HCT116 (cell line): Measurements from ENCODE around the gene MTM1. TPM values are rescaled to one million over a fixed set of nuclear protein-coding genes. Genes with fewer than 3 reads are reported as not detected.

Source experiments
- ATAC-seq: fragments of 200-7000 bp; cut with Tn5 transposase; 2 replicates; pipeline ENCODE4 v1.9.1; 2020; ENCODE audit warnings: mild to moderate bottlenecking, moderate library complexity
- BruUV-seq: library from RNA; stranded (reverse); fragments of 400-500 nt; replicated peaks from 2 replicates; lab custom pipeline; 2021; lab: Mats Ljungman, UMichigan
- CTCF ChIA-PET: fragments of 300-600 bp; sonication (Branson Sonifier 250); formaldehyde crosslinking; loops from one replicate; lab custom pipeline; 2021; ENCODE audit warnings: antibody characterized with exemption; lab: Charles Lee
- POLR2A ChIA-PET: fragments of 300-600, 350-600 bp; sonication (Branson Sonifier 250); formaldehyde crosslinking; loops from one replicate; lab custom pipeline; 2021; ENCODE audit warnings: antibody characterized with exemption; lab: Charles Lee
- RAD21 ChIA-PET, 2 experiments: fragments of 300-600 bp; sonication (Branson Sonifier 250); formaldehyde crosslinking; loops; one replicate each; lab custom pipeline; 2023; ENCODE audit warnings: low total read pairs in 2 of 2; ENCODE audit not compliant: uncharacterized antibody in 2 of 2, unreplicated experiment in 2 of 2, low non-redundant PET in 1 of 2; lab: Charles Lee
- DNase-seq: peaks from one replicate; pipeline ENCODE4 v3.0.0-alpha.2; 2010; ENCODE audit warnings: low read depth, low spot score
- H2AFZ ChIP-seq: fragments of 200-600 bp; shearing (Covaris generic), sonication (generic); 2 replicates; pipeline ENCODE4 v1.6.1; 2017; ENCODE audit warnings: low read depth, mixed run types, mixed read lengths, antibody characterized with exemption, low read length; ENCODE audit not compliant: poor library complexity, severe bottlenecking
- H3K27ac ChIP-seq: 2 replicates; pipeline ENCODE4 v1.5.1; 2012; ENCODE audit warnings: low read depth, low read length
- H3K27me3 ChIP-seq: fragments of 200-600 bp; sonication (generic); 2 replicates; pipeline ENCODE4 v1.6.1; 2016; ENCODE audit warnings: mixed run types, low read length, mixed read lengths; ENCODE audit not compliant: insufficient read depth
- H3K36me3 ChIP-seq, 2 experiments: fragments of 200-500 bp in 1 of 2; fragments of 200-600 bp in 1 of 2; sonication (Bioruptor generic) in 1 of 2; sonication (generic) in 1 of 2; 2 replicates each; pipeline versions ENCODE4 v1.5.1 to v1.6.1; 2014 to 2016; ENCODE audit warnings: low read length in 2 of 2, inconsistent platforms in 1 of 2, mixed read lengths in 1 of 2, mixed run types in 1 of 2; ENCODE audit not compliant: insufficient read depth in 2 of 2, control insufficient read depth in 1 of 2
- H3K4me1 ChIP-seq, 2 experiments: fragments of 200-600 bp in 1 of 2; sonication (generic) in 1 of 2; 2 replicates each; pipeline versions ENCODE4 v1.5.1 to v1.6.1; 2012 to 2017; ENCODE audit warnings: low read length in 2 of 2, inconsistent platforms in 1 of 2, mild to moderate bottlenecking in 1 of 2, mixed read lengths in 1 of 2, mixed run types in 1 of 2, moderate library complexity in 1 of 2; ENCODE audit not compliant: insufficient read depth in 2 of 2, control insufficient read depth in 1 of 2
- H3K4me2 ChIP-seq: fragments of 200-600 bp; sonication (generic); 2 replicates; pipeline ENCODE4 v1.6.1; 2017; ENCODE audit warnings: mixed run types, low read length, mixed read lengths
- H3K4me3 ChIP-seq, 2 experiments: fragments of 200-600 bp in 1 of 2; sonication (generic) in 1 of 2; replicated peaks in 1 of 2; 2 replicates each; pipeline ENCODE4 v1.5.1; 2011 to 2016; ENCODE audit warnings: low read length in 2 of 2, control low read depth in 1 of 2, low read depth in 1 of 2, mild to moderate bottlenecking in 1 of 2, mixed read lengths in 1 of 2, mixed run types in 1 of 2
- H3K79me2 ChIP-seq: fragments of 200-600 bp; sonication (generic); 2 replicates; pipeline ENCODE4 v1.6.1; 2017; ENCODE audit warnings: mild to moderate bottlenecking, mixed run types, low read length, moderate library complexity, mixed read lengths; ENCODE audit not compliant: insufficient read depth
- H3K9ac ChIP-seq: fragments of 200-600 bp; sonication (generic); 2 replicates; pipeline ENCODE4 v1.6.1; 2016; ENCODE audit warnings: low read length, mixed read lengths
- H3K9me2 ChIP-seq: fragments of 200-600 bp; sonication (generic), shearing (Covaris generic); 2 replicates; pipeline ENCODE4 v1.6.1; 2017; ENCODE audit warnings: mixed run types, mild to moderate bottlenecking, moderate library complexity; ENCODE audit not compliant: insufficient read depth
- H3K9me3 ChIP-seq, 2 experiments: fragments of 200-500 bp in 1 of 2; fragments of 200-600 bp in 1 of 2; sonication (Bioruptor generic) in 1 of 2; sonication (generic) in 1 of 2; 2 replicates each; pipeline ENCODE4 v1.6.1; 2014 to 2017; ENCODE audit warnings: low read length in 2 of 2, mixed read lengths in 2 of 2, inconsistent platforms in 1 of 2, low read depth in 1 of 2, mild to moderate bottlenecking in 1 of 2, mixed run types in 1 of 2, moderate library complexity in 1 of 2; ENCODE audit not compliant: control insufficient read depth in 1 of 2, insufficient read depth in 1 of 2
- H4K20me1 ChIP-seq: fragments of 200-600 bp; sonication (generic), shearing (Covaris generic); 2 replicates; pipeline ENCODE4 v1.6.1; 2017; ENCODE audit warnings: mixed run types, mild to moderate bottlenecking, moderate library complexity; ENCODE audit not compliant: insufficient read depth
- CEBPB ChIP-seq: IDR thresholded peaks from 2 replicates; pipeline ENCODE4 v1.6.1; 2012; ENCODE audit warnings: low read depth
- ELF1 ChIP-seq: IDR thresholded peaks from 2 replicates; pipeline ENCODE4 v1.6.1; 2012; ENCODE audit warnings: low read depth, borderline replicate concordance
- EZH2phosphoT487 ChIP-seq: fragments of 200-600 bp; IDR thresholded peaks from 2 replicates; pipeline ENCODE4 v1.6.1; 2018; ENCODE audit warnings: antibody characterized with exemption, borderline replicate concordance
- RAD21 ChIP-seq: IDR thresholded peaks from 2 replicates; pipeline ENCODE4 v1.6.1; 2012; ENCODE audit warnings: low read depth, mild to moderate bottlenecking
- SIN3A ChIP-seq: IDR thresholded peaks from 2 replicates; pipeline ENCODE4 v1.6.1; 2012; ENCODE audit warnings: low read depth
- SP1 ChIP-seq: IDR thresholded peaks from 2 replicates; pipeline ENCODE4 v1.6.1; 2012; ENCODE audit warnings: low read depth
- TCF7L2 ChIP-seq: IDR thresholded peaks from 2 replicates; pipeline ENCODE4 v1.7.0; 2011; ENCODE audit warnings: borderline replicate concordance, inconsistent platforms; ENCODE audit not compliant: insufficient read depth, insufficient read length; ENCODE audit errors: extremely low read depth
- ZFX ChIP-seq: fragments of 450-650 bp; IDR thresholded peaks from 2 replicates; pipeline ENCODE4 v1.6.1; 2017
- ZNF274 ChIP-seq: fragments of 200-500 bp; sonication (Bioruptor generic); IDR thresholded peaks from 2 replicates; pipeline ENCODE4 v1.6.1; 2014; ENCODE audit warnings: mild to moderate bottlenecking, low read depth, low read length, inconsistent platforms
- intact Hi-C: fragments of 100-400 bp; cut with micrococcal nuclease; formaldehyde crosslinking; loops from 2 replicates; pipeline ENCODE4 v1.10.0; 2022
- total RNA-seq: library from RNA; stranded (reverse); gene quantifications from one replicate; pipeline ENCODE4 v1.2.1, GENCODE V29; 2021; ENCODE audit not compliant: unreplicated experiment
- TF ChIP-seq, protein P1 (sequence below), 3 experiments: fragments of 200-600 bp in 1 of 3; sonication (generic) in 1 of 3; IDR thresholded peaks in 2 of 3; conservative IDR thresholded peaks in 1 of 3; 2 replicates each; pipeline ENCODE4 v1.5.1; 2012 to 2017; ENCODE audit warnings: low read depth in 2 of 3, low read length in 2 of 3, antibody characterized with exemption in 1 of 3, borderline replicate concordance in 1 of 3, control low read depth in 1 of 3, mild to moderate bottlenecking in 1 of 3, mixed read lengths in 1 of 3, mixed run types in 1 of 3, moderate library complexity in 1 of 3; ENCODE audit not compliant: insufficient read depth in 1 of 3

MTM1 gene
- total RNA-seq, 1 experiment from 2014 or later: 6.5 TPM

DNA sequence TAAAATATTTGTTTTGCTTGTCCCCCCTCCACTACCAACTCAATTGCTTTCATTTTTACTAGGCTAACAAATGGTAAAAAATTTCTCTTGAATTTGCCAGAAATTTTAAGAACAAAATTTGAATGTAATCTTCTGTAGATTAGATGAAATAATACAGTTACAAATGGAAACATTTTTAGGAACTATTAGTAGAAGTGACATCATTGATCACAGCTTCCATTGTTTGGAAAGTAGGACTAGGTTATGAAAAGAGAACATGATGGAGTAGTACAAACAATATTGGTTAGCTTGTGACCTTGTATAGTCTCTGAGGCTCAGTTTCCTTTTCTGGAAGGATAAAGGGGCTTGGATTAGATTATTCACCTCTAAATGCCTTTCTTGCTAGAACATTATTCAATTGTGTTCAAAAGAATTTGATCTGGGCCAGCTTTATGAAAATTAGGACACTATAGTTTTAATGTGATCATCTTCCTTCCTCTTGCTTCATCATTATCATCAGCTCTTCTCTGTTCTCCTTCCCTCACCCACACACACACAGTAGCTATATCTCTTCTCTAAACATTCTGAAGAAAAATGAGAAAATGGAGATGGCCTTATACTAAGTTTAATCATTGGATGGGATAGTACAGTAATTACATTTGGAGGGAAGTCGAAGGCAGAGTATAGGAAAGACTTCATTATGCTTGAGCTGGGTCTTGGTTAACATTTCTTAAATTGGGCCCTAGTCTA, 134.7 kb downstream of the MTM1 start:
- DNase-seq (no peak), ATAC-seq (no peak)
- TF ChIP-seq CEBPB: no peak
- TF ChIP-seq, protein P1, sequence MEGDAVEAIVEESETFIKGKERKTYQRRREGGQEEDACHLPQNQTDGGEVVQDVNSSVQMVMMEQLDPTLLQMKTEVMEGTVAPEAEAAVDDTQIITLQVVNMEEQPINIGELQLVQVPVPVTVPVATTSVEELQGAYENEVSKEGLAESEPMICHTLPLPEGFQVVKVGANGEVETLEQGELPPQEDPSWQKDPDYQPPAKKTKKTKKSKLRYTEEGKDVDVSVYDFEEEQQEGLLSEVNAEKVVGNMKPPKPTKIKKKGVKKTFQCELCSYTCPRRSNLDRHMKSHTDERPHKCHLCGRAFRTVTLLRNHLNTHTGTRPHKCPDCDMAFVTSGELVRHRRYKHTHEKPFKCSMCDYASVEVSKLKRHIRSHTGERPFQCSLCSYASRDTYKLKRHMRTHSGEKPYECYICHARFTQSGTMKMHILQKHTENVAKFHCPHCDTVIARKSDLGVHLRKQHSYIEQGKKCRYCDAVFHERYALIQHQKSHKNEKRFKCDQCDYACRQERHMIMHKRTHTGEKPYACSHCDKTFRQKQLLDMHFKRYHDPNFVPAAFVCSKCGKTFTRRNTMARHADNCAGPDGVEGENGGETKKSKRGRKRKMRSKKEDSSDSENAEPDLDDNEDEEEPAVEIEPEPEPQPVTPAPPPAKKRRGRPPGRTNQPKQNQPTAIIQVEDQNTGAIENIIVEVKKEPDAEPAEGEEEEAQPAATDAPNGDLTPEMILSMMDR (IDR thresholded peaks at IDR 0.05 in 2 of 3, conservative IDR thresholded peaks at IDR 0.05 in 1 of 3; ENCODE audit: borderline replicate concordance in 1 of 3, insufficient read depth in 1 of 3, low read depth in 2 of 3, low read length in 2 of 3): no peak
- CTCF ChIA-PET: no interaction called here
- Histone ChIP-seq H3K36me3 (no peaks in the 10 kb centered on the region), H3K27ac (no peak overlapping the region), H3K4me3 (no peak overlapping the region), H3K9ac (no peak overlapping the region), H3K79me2 (peaks cover 10% of the 10 kb centered on the region; the same call in 1 of the 2 replicates), H2AFZ (no peak overlapping the region), H3K4me2 (no peak overlapping the region), H3K9me2 (no peaks in the 10 kb centered on the region), H4K20me1 (no peaks in the 10 kb centered on the region), H3K9me3 (no peaks in the 10 kb centered on the region), H3K27me3 (no peaks in the 10 kb centered on the region), H3K4me1 (no peaks in the 10 kb centered on the region)
- POLR2A ChIA-PET: interaction anchor here (1.1 kb wide), 1 partner anchor 9 kb away, joined by 3 read pairs; no protein-coding TSS in a partner anchor
- no TSS peak for BruUV-seq
- intact Hi-C loops: no loop called here
- RAD21 ChIA-PET: no interaction called here

DNA sequence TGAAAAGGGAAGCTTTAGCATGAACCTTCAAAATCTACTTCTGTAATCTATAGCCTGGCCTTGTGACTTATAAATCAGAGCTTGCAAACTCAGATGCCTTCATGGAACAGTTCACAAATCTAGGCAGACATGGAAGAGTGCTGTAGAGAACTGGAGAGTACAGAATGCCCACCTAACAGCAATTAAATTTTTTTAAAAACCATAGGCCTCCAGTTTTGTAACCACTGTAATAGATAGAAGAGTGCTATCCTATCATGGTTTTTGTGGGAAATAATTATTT, 135.2 kb downstream of the MTM1 start:
- Histone ChIP-seq H2AFZ (no peak overlapping the region), H3K4me1 (no peaks in the 10 kb centered on the region), H3K4me2 (no peak overlapping the region), H3K79me2 (peaks cover 10% of the 10 kb centered on the region; the same call in 1 of the 2 replicates), H3K9me3 (no peaks in the 10 kb centered on the region), H3K4me3 (no peak overlapping the region), H3K27ac (no peak overlapping the region), H3K9ac (no peak overlapping the region), H4K20me1 (no peaks in the 10 kb centered on the region), H3K9me2 (no peaks in the 10 kb centered on the region), H3K27me3 (no peaks in the 10 kb centered on the region), H3K36me3 (no peaks in the 10 kb centered on the region)
- ATAC-seq (no peak), DNase-seq (no peak)
- POLR2A ChIA-PET: no interaction called here
- RAD21 ChIA-PET: no interaction called here
- intact Hi-C loops: no loop called here
- no TSS peak for BruUV-seq
- CTCF ChIA-PET: no interaction called here
- TF ChIP-seq SIN3A (no peak), ELF1 (no peak), EZH2phosphoT487 (no peak), SP1 (no peak), ZFX (no peak), RAD21 (no peak), ZNF274 (no peak), CEBPB (no peak), TCF7L2 (no peak)
